ENCODE measurements around the gene REXO1. TPM values are rescaled to one million over a fixed set of nuclear protein-coding genes. Genes with fewer than 3 reads are reported as not detected.
"Not testable (repeated sequence)": the region's sequence is repeated elsewhere in the genome, so short reads cannot be mapped to it uniquely, and the experiment has no call there.

REXO1 gene
- total and polyA plus RNA-seq, 9 of the 15 experiments (the other 6 are each of a cell fraction or from before 2014, with no cell fraction given), result 0.04 to 63.3 (median 15.8) TPM

GRCh38 chr19:1881393-1882088 lies 33.3 kb upstream of the REXO1 start:
- FAIRE-seq; DNase-seq (ENCODE audit: extremely low read depth in 1 of 4, low spot score in 3 of 4); H3K9me3 ChIP-seq (replicated peaks; ENCODE audit: control insufficient read depth, insufficient read depth, low read depth, low read length); H3K4me3 ChIP-seq; BruUV-seq (replicated peaks); H3K4me2 ChIP-seq (ENCODE audit: insufficient read depth, low read length); H3K27ac ChIP-seq (ENCODE audit: extremely low read depth, low read depth, low read length); intact Hi-C loops (cut with micrococcal nuclease); H2AFZ ChIP-seq (ENCODE audit: low read depth, low read length); H3K27me3 ChIP-seq (ENCODE audit: control insufficient read depth in 2 of 2, insufficient read depth in 2 of 2, low read length in 2 of 2); ATAC-seq; CTCF ChIA-PET (ENCODE audit: low intra/inter-chr PET ratio); in situ Hi-C loops (cut with MboI): not testable (repeated sequence)
- Histone ChIP-seq H3K4me1 (replicated peaks in 1 of 2; ENCODE audit: control insufficient read depth in 2 of 2, insufficient read depth in 2 of 2, low read length in 2 of 2) (peaks cover 25 to 65% of the 10 kb centered on the region in 2 experiments), H3K9ac (ENCODE audit: insufficient read depth in 1 of 2, low read depth in 2 of 2, low read length in 2 of 2) (peak overlapping the region in 1 of 2 experiments; percentile 99; a peak in 2 of 4 replicates), H3K9me1 (ENCODE audit: control insufficient read depth, insufficient read depth, low read length) (peaks cover 14% of the 10 kb centered on the region), H4K20me1 (replicated peaks; ENCODE audit: control insufficient read depth, insufficient read depth, low read length) (peaks cover 37% of the 10 kb centered on the region; the same call in 1 of the 2 replicates), H3K36me3 (ENCODE audit: control insufficient read depth, insufficient read depth, low read length) (peaks cover 27% of the 10 kb centered on the region; the same call in 2 of the 3 replicates), H3K79me2 (ENCODE audit: control insufficient read depth, insufficient read depth, low read length) (peaks cover 46% of the 10 kb centered on the region)
- POLR2A ChIA-PET, result interaction anchor here (1.3 kb wide), 1 partner anchor 10 kb away, joined by 4 read pairs; no protein-coding TSS in a partner anchor
- WGBS (ENCODE audit: insufficient coverage, low coverage, missing lambda C conversion rate), result 85% methylated on average over 13 of the region's 44 CpGs
- TF ChIP-seq RBFOX2 (IDR thresholded peaks at IDR 0.05; ENCODE audit: low read depth, low read length) (peak; percentile 26; the same call in 1 of the 2 replicates), ZBTB33 (CRISPR knock-in tag; IDR thresholded peaks at IDR 0.05) (peak; percentile 36; the same call in 1 of the 2 replicates), POLR2G (IDR thresholded peaks at IDR 0.05; ENCODE audit: low read depth, low read length) (0 out of 2 replicates have a peak, but pooled peaks have one; percentile 7)

Data from K562 (cell line).